NCI-H69 (cell line): ENCODE results near the gene SLC22A4.

Experiments
- DNase-seq: peaks from one replicate; lab custom pipeline; 2025; lab: John Stamatoyannopoulos, UW

Gene SLC22A4

GRCh38 chr5:132275367-132276220 lies 18.6 kb upstream of the SLC22A4 start:
- DNase-seq = no peak

- DNase-seq = no peak
Observed at GRCh38 chr5:132277256-132277655, 16.9 kb upstream of the SLC22A4 start.

GRCh38 chr5:132277971-132278853 lies 16.0 kb upstream of the SLC22A4 start:
- DNase-seq = no peak

- DNase-seq = no peak
Observed at GRCh38 chr5:132279801-132280200, 14.4 kb upstream of the SLC22A4 start.

GRCh38 chr5:132280371-132281240 lies 13.6 kb upstream of the SLC22A4 start:
- DNase-seq = no peak

- peak; percentile 23 for DNase-seq
Observed at GRCh38 chr5:132281856-132282614, 12.2 kb upstream of the SLC22A4 start.

- peak; percentile 45 for DNase-seq
Observed at GRCh38 chr5:132283423-132284043, 10.7 kb upstream of the SLC22A4 start.

- DNase-seq = no peak
Observed at GRCh38 chr5:132289097-132289496, 5.1 kb upstream of the SLC22A4 start.

GRCh38 chr5:132291026-132291425 lies 3.2 kb upstream of the SLC22A4 start:
- no peak for DNase-seq

GRCh38 chr5:132293066-132293991 lies 865 bp upstream of the SLC22A4 start:
- peak; percentile 99 for DNase-seq

GRCh38 chr5:132294728-132295504 lies 722 bp downstream of the SLC22A4 start:
- peak; percentile 77 for DNase-seq

GRCh38 chr5:132295505-132296411 lies 1.6 kb downstream of the SLC22A4 start:
- DNase-seq = no peak

- no peak for DNase-seq
Observed at GRCh38 chr5:132296412-132297016, 2.3 kb downstream of the SLC22A4 start.

- no peak for DNase-seq
Observed at GRCh38 chr5:132297211-132297940, 3.2 kb downstream of the SLC22A4 start.

- DNase-seq = no peak
Observed at GRCh38 chr5:132298298-132299212, 4.4 kb downstream of the SLC22A4 start.
